WTC11 (cell line): ENCODE results near the gene RBP3. TPM values are rescaled to one million over a fixed set of nuclear protein-coding genes. Genes with fewer than 3 reads are reported as not detected.

Experiments used
- ATAC-seq: fragments of 200-7000 bp; cut with Tn5 transposase; 2 replicates; pipeline ENCODE4 v1.10.0; 2021; ENCODE audit warnings: mild to moderate bottlenecking, moderate library complexity
- CTCF ChIA-PET: fragments of 300-600 bp; sonication (Branson Sonifier 250); formaldehyde crosslinking; loops from one replicate; lab custom pipeline; 2021; ENCODE audit warnings: antibody characterized with exemption; lab: Charles Lee
- POLR2A ChIA-PET: fragments of 350-600 bp; sonication (Branson Sonifier 250); formaldehyde crosslinking; loops from one replicate; lab custom pipeline; 2021; ENCODE audit warnings: antibody characterized with exemption; lab: Charles Lee
- DNase-seq: peaks from one replicate; pipeline ENCODE4 v3.0.0; 2021; ENCODE audit warnings: low spot score
- H3K27ac Mint-ChIP-seq: 2 replicates; pipeline ENCODE4 v1.8.0; 2021; ENCODE audit warnings: mixed read lengths
- H3K27me3 Mint-ChIP-seq: 2 replicates; pipeline ENCODE4 v1.8.0; 2021; ENCODE audit warnings: low read depth, mild to moderate bottlenecking, moderate library complexity, mixed read lengths
- H3K36me3 Mint-ChIP-seq: 2 replicates; pipeline ENCODE4 v1.8.0; 2021; ENCODE audit warnings: mixed read lengths
- H3K4me1 Mint-ChIP-seq: 2 replicates; pipeline ENCODE4 v1.8.0; 2022; ENCODE audit warnings: mixed read lengths
- H3K4me3 Mint-ChIP-seq: 2 replicates; pipeline ENCODE4 v1.8.0; 2021; ENCODE audit warnings: mild to moderate bottlenecking, moderate library complexity, mixed read lengths
- H3K9me3 Mint-ChIP-seq: 2 replicates; pipeline ENCODE4 v1.8.0; 2021; ENCODE audit warnings: mixed read lengths
- EMX1 ChIP-seq: fragments of 250-450 bp; sonication (Bioruptor Pico); IDR thresholded peaks from 2 replicates; pipeline ENCODE4 v1.8.0; 2021; ENCODE audit warnings: mild to moderate bottlenecking
- FOXJ3 ChIP-seq: sonication (generic); formaldehyde crosslinking; IDR thresholded peaks from 2 replicates; pipeline ENCODE4 v1.9.0; 2021; ENCODE audit warnings: missing genetic modification reagents, mild to moderate bottlenecking, borderline replicate concordance
- FOXK1 ChIP-seq: sonication (generic); formaldehyde crosslinking; IDR thresholded peaks from 2 replicates; pipeline ENCODE4 v1.8.0; 2022; ENCODE audit warnings: mild to moderate bottlenecking, moderate library complexity, missing genetic modification reagents
- HMGA2 ChIP-seq: fragments of 250-450 bp; sonication (Bioruptor Pico); IDR thresholded peaks from 2 replicates; pipeline ENCODE4 v1.4.0; 2021; ENCODE audit warnings: mild to moderate bottlenecking, moderate library complexity
- KAT7 ChIP-seq: sonication (generic); formaldehyde crosslinking; IDR thresholded peaks from 2 replicates; pipeline ENCODE4 v1.8.1; 2023; ENCODE audit warnings: missing genetic modification reagents, mild to moderate bottlenecking, borderline replicate concordance
- MXD4 ChIP-seq: fragments of 250-450 bp; sonication (Bioruptor Pico); IDR thresholded peaks from 2 replicates; pipeline ENCODE4 v1.8.0; 2021; ENCODE audit warnings: mild to moderate bottlenecking, moderate library complexity, borderline replicate concordance
- NR1H2 ChIP-seq: sonication (generic); formaldehyde crosslinking; IDR thresholded peaks from 2 replicates; pipeline ENCODE4 v1.9.0; 2021; ENCODE audit warnings: mild to moderate bottlenecking, moderate library complexity, missing genetic modification reagents
- PRRX2 ChIP-seq: fragments of 250-450 bp; sonication (Bioruptor Pico); IDR thresholded peaks from 2 replicates; pipeline ENCODE4 v1.8.0; 2021; ENCODE audit warnings: mild to moderate bottlenecking
- SMAD3 ChIP-seq: sonication (generic); formaldehyde crosslinking; IDR thresholded peaks from 2 replicates; pipeline ENCODE4 v1.8.0; 2022; ENCODE audit warnings: missing genetic modification reagents, mild to moderate bottlenecking, borderline replicate concordance
- SMAD4 ChIP-seq: sonication (generic); formaldehyde crosslinking; IDR thresholded peaks from 2 replicates; pipeline ENCODE4 v1.8.0; 2022; ENCODE audit warnings: mild to moderate bottlenecking, missing genetic modification reagents
- TCF7 ChIP-seq: sonication (generic); formaldehyde crosslinking; IDR thresholded peaks from 2 replicates; pipeline ENCODE4 v1.8.0; 2022; ENCODE audit warnings: mild to moderate bottlenecking, low read depth, missing genetic modification reagents, moderate library complexity
- TP53 ChIP-seq: sonication (generic); formaldehyde crosslinking; IDR thresholded peaks from 2 replicates; pipeline ENCODE4 v1.8.1; 2023; ENCODE audit warnings: mild to moderate bottlenecking, missing genetic modification reagents
- ZBTB21 ChIP-seq: sonication (generic); formaldehyde crosslinking; IDR thresholded peaks from 2 replicates; pipeline ENCODE4 v1.8.1; 2023; ENCODE audit warnings: mild to moderate bottlenecking, missing genetic modification reagents, borderline replicate concordance
- total RNA-seq: library from RNA; stranded (reverse); gene quantifications from 3 replicates; pipeline ENCODE4 v1.2.3, GENCODE V29; 2021
- TF ChIP-seq, protein P1 (sequence below): sonication (generic); formaldehyde crosslinking; IDR thresholded peaks from 2 replicates; pipeline ENCODE4 v1.8.1; 2023; ENCODE audit warnings: mild to moderate bottlenecking, missing genetic modification reagents, moderate library complexity
- TF ChIP-seq, protein P2 (sequence below): fragments of 250-450 bp; sonication (Bioruptor Pico); conservative IDR thresholded peaks from 2 replicates; pipeline ENCODE4 v1.9.0; 2021; ENCODE audit warnings: mild to moderate bottlenecking
- TF ChIP-seq, protein P3 (sequence below): fragments of 250-450 bp; sonication (Bioruptor Pico); IDR thresholded peaks from 2 replicates; pipeline ENCODE4 v1.9.0; 2021; ENCODE audit warnings: mild to moderate bottlenecking
- TF ChIP-seq, protein P4 (sequence below): fragments of 200-600 bp; IDR thresholded peaks from 2 replicates; pipeline ENCODE4 v1.8.0; 2022; ENCODE audit warnings: antibody characterized with exemption
- TF ChIP-seq, protein P5 (sequence below): sonication (generic); formaldehyde crosslinking; IDR thresholded peaks from 2 replicates; pipeline ENCODE4 v1.8.0; 2022; ENCODE audit warnings: mild to moderate bottlenecking, missing genetic modification reagents

RBP3 gene
- total RNA-seq, 1 experiment from 2014 or later, result not detected

DNA sequence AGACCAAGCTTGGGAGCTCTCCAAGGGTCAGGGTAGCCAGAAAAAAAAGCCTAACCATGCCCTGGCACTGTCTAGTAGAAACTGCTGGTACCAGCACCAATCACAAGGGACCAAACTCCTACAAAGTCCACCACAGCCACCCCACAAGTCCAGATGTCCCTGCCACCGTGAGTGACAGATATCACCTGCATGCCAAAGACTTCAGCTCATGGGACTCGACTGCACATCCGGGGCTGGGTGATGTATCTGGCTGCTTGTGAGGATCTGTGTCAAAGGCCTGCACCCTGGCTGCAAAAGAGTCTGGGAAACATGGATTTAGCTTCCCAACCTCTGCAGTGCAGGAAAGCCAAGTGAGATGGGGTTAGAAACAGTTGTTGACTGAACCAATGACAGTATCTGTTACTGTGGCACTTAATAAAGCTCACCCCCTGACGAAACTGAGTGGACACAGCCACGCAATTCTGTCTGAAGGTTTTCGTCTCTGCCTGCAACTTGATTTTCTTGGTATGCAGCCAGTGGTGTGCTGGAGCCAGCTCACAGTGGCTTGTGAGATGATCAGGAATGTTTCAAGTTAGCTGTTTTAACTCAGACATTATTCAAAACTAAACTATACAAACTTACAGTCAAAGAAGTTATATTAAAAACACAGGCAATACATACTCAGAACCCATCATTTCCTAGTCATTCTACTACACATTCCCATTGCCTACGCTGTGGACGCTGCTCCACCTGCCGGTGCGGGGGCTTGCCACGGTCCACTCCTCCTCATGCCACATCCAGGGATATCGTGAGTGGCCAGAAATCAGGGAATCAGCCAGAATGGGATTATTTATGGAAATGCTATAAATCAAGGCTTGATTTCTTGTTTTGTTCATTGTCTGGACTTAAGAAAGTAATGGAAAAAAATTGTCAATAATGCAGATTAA lies 26.7 kb downstream of the RBP3 start:
- no peak overlapping the region for H3K27ac Mint-ChIP-seq
- no peaks in the 10 kb centered on the region; the same call in 1 of the 2 replicates for H3K36me3 Mint-ChIP-seq
- ChIA-PET CTCF (no interaction called here), POLR2A (no interaction called here)
- ATAC-seq (no peak), DNase-seq (no peak)
- H3K9me3 Mint-ChIP-seq, result no peaks in the 10 kb centered on the region
- no peaks in the 10 kb centered on the region; the same call in 1 of the 2 replicates for H3K27me3 Mint-ChIP-seq
- no peak overlapping the region for H3K4me3 Mint-ChIP-seq
- peaks cover 26% of the 10 kb centered on the region for H3K4me1 Mint-ChIP-seq
- TF ChIP-seq MXD4, result no peak
- TF ChIP-seq, protein P1, sequence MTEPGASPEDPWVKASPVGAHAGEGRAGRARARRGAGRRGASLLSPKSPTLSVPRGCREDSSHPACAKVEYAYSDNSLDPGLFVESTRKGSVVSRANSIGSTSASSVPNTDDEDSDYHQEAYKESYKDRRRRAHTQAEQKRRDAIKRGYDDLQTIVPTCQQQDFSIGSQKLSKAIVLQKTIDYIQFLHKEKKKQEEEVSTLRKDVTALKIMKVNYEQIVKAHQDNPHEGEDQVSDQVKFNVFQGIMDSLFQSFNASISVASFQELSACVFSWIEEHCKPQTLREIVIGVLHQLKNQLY (CRISPR knock-in tag), result no peak
- TF ChIP-seq PRRX2, result no peak
- TF ChIP-seq SMAD4 (CRISPR knock-in tag), result no peak
- no peak for TF ChIP-seq HMGA2
- no peak for TF ChIP-seq TP53 (CRISPR knock-in tag)
- TF ChIP-seq, protein P2, sequence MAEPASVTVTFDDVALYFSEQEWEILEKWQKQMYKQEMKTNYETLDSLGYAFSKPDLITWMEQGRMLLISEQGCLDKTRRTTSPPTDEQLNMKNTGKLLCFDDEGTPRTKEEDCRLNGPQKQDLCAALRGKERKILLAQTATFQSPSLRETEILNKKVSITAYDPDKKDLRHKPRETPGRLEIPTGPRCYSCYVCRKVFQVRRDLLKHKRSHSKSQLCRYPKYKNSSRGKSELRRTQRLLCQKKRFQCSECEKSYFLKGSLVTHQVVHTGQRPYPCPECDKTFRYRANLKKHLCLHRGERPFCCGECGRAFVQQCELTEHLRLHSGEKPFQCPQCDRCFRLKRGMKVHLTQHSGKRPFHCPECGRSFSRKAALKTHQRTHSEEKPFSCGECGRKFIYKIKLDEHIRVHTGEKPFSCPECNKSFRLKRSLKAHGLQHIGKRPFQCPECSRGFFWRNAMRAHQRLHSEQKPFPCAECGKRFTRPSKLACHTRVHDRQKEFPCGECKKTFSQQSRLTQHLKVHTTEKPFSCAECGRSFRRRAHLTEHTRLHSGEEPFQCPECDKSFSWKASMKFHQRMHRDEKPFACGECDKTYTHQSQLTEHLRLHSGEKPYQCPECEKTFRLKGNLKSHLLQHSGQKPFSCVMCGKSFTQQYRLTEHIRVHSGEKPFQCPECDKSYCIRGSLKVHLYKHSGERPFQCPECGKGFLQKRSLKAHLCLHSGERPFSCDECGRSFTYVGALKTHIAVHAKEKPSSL (CRISPR knock-in tag), result no peak
- TF ChIP-seq, protein P3, sequence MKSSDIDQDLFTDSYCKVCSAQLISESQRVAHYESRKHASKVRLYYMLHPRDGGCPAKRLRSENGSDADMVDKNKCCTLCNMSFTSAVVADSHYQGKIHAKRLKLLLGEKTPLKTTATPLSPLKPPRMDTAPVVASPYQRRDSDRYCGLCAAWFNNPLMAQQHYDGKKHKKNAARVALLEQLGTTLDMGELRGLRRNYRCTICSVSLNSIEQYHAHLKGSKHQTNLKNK (CRISPR knock-in tag), result no peak
- no peak for TF ChIP-seq KAT7 (CRISPR knock-in tag)
- no peak for TF ChIP-seq SMAD3

DNA sequence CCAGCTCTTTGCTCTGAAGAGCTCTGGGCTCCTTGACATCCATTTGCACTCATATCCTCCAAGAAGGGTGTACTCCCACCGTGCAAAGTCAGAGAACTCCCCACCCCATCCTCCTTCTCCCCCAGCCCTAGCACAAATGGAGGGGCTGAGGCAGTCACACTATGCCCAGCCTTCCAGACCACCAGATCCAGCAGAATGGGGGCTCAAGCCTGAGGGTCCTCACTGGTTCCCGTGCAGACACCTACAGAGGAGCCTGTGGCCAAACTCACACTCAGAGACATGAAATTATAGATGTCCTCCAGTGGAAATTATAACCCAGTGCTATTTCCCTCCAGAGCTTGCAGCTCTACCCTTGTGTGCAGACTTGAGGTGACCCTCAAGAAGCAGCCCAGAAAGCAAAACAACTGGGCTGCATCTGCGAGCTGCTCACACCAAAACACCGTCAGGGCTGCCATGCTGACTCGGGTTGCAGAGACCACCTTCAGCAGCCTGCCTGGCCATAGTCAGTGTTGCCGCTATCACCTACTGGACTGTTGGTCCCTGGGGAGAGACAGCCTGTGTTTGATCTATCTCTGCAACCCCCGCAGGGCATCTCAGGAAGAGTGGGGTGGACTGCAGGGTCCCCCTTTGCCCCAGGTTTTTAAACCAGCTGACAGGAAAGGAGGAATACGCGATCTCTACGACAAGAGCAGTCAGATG lies 28.5 kb downstream of the RBP3 start:
- Mint-ChIP-seq H3K27me3 (no peaks in the 10 kb centered on the region; the same call in 1 of the 2 replicates), H3K9me3 (no peaks in the 10 kb centered on the region), H3K4me1 (peaks cover 32% of the 10 kb centered on the region), H3K36me3 (no peaks in the 10 kb centered on the region), H3K27ac (no peak overlapping the region), H3K4me3 (no peak overlapping the region)
- TF ChIP-seq, protein P4, sequence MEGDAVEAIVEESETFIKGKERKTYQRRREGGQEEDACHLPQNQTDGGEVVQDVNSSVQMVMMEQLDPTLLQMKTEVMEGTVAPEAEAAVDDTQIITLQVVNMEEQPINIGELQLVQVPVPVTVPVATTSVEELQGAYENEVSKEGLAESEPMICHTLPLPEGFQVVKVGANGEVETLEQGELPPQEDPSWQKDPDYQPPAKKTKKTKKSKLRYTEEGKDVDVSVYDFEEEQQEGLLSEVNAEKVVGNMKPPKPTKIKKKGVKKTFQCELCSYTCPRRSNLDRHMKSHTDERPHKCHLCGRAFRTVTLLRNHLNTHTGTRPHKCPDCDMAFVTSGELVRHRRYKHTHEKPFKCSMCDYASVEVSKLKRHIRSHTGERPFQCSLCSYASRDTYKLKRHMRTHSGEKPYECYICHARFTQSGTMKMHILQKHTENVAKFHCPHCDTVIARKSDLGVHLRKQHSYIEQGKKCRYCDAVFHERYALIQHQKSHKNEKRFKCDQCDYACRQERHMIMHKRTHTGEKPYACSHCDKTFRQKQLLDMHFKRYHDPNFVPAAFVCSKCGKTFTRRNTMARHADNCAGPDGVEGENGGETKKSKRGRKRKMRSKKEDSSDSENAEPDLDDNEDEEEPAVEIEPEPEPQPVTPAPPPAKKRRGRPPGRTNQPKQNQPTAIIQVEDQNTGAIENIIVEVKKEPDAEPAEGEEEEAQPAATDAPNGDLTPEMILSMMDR, result no peak
- TF ChIP-seq FOXJ3 (no peak), FOXK1 (CRISPR knock-in tag) (no peak), ZBTB21 (CRISPR knock-in tag) (no peak), NR1H2 (CRISPR knock-in tag) (no peak), SMAD3 (no peak), EMX1 (CRISPR knock-in tag) (no peak), TCF7 (no peak)
- TF ChIP-seq, protein P5, sequence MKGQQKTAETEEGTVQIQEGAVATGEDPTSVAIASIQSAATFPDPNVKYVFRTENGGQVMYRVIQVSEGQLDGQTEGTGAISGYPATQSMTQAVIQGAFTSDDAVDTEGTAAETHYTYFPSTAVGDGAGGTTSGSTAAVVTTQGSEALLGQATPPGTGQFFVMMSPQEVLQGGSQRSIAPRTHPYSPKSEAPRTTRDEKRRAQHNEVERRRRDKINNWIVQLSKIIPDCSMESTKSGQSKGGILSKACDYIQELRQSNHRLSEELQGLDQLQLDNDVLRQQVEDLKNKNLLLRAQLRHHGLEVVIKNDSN, result no peak
- ChIA-PET POLR2A (interaction anchor here (1.2 kb wide), 1 partner anchor 13 kb away, joined by 4 read pairs; no protein-coding TSS in a partner anchor), CTCF (interaction anchor here (3.7 kb wide), 1 partner anchor 16 kb away, joined by 17 read pairs; no protein-coding TSS in a partner anchor)
- DNase-seq, result no peak
- ATAC-seq, result no peak
